HCT116 (cell line): ENCODE measurements around the gene SPPL2C. TPM values are rescaled to one million over a fixed set of nuclear protein-coding genes. Genes with fewer than 3 reads are reported as not detected.
A peak's percentile ranks its signal among the peaks of the same experiment; 100 is the strongest.

ENCODE experiments used
- ATAC-seq: fragments of 200-7000 bp; cut with Tn5 transposase; 2 replicates; pipeline ENCODE4 v1.9.1; 2020; ENCODE audit warnings: mild to moderate bottlenecking, moderate library complexity
- BruUV-seq: library from RNA; stranded (reverse); fragments of 400-500 nt; replicated peaks from 2 replicates; lab custom pipeline; 2021; lab: Mats Ljungman, UMichigan
- CTCF ChIA-PET: fragments of 300-600 bp; sonication (Branson Sonifier 250); formaldehyde crosslinking; loops from one replicate; lab custom pipeline; 2021; ENCODE audit warnings: antibody characterized with exemption; lab: Charles Lee
- POLR2A ChIA-PET: fragments of 300-600, 350-600 bp; sonication (Branson Sonifier 250); formaldehyde crosslinking; loops from one replicate; lab custom pipeline; 2021; ENCODE audit warnings: antibody characterized with exemption; lab: Charles Lee
- RAD21 ChIA-PET, 2 experiments: fragments of 300-600 bp; sonication (Branson Sonifier 250); formaldehyde crosslinking; loops; one replicate each; lab custom pipeline; 2023; ENCODE audit warnings: low total read pairs in 2 of 2; ENCODE audit not compliant: uncharacterized antibody in 2 of 2, unreplicated experiment in 2 of 2, low non-redundant PET in 1 of 2; lab: Charles Lee
- DNase-seq: peaks from one replicate; pipeline ENCODE4 v3.0.0-alpha.2; 2010; ENCODE audit warnings: low read depth, low spot score
- H2AFZ ChIP-seq: fragments of 200-600 bp; shearing (Covaris generic), sonication (generic); 2 replicates; pipeline ENCODE4 v1.6.1; 2017; ENCODE audit warnings: low read depth, mixed run types, mixed read lengths, antibody characterized with exemption, low read length; ENCODE audit not compliant: poor library complexity, severe bottlenecking
- H3K27ac ChIP-seq: 2 replicates; pipeline ENCODE4 v1.5.1; 2012; ENCODE audit warnings: low read depth, low read length
- H3K27me3 ChIP-seq: fragments of 200-600 bp; sonication (generic); 2 replicates; pipeline ENCODE4 v1.6.1; 2016; ENCODE audit warnings: mixed run types, low read length, mixed read lengths; ENCODE audit not compliant: insufficient read depth
- H3K36me3 ChIP-seq, 2 experiments: fragments of 200-500 bp in 1 of 2; fragments of 200-600 bp in 1 of 2; sonication (Bioruptor generic) in 1 of 2; sonication (generic) in 1 of 2; 2 replicates each; pipeline versions ENCODE4 v1.5.1 to v1.6.1; 2014 to 2016; ENCODE audit warnings: low read length in 2 of 2, inconsistent platforms in 1 of 2, mixed read lengths in 1 of 2, mixed run types in 1 of 2; ENCODE audit not compliant: insufficient read depth in 2 of 2, control insufficient read depth in 1 of 2
- H3K4me1 ChIP-seq, 2 experiments: fragments of 200-600 bp in 1 of 2; sonication (generic) in 1 of 2; 2 replicates each; pipeline versions ENCODE4 v1.5.1 to v1.6.1; 2012 to 2017; ENCODE audit warnings: low read length in 2 of 2, inconsistent platforms in 1 of 2, mild to moderate bottlenecking in 1 of 2, mixed read lengths in 1 of 2, mixed run types in 1 of 2, moderate library complexity in 1 of 2; ENCODE audit not compliant: insufficient read depth in 2 of 2, control insufficient read depth in 1 of 2
- H3K4me2 ChIP-seq: fragments of 200-600 bp; sonication (generic); 2 replicates; pipeline ENCODE4 v1.6.1; 2017; ENCODE audit warnings: mixed run types, low read length, mixed read lengths
- H3K4me3 ChIP-seq, 2 experiments: fragments of 200-600 bp in 1 of 2; sonication (generic) in 1 of 2; replicated peaks in 1 of 2; 2 replicates each; pipeline ENCODE4 v1.5.1; 2011 to 2016; ENCODE audit warnings: low read length in 2 of 2, control low read depth in 1 of 2, low read depth in 1 of 2, mild to moderate bottlenecking in 1 of 2, mixed read lengths in 1 of 2, mixed run types in 1 of 2
- H3K79me2 ChIP-seq: fragments of 200-600 bp; sonication (generic); 2 replicates; pipeline ENCODE4 v1.6.1; 2017; ENCODE audit warnings: mild to moderate bottlenecking, mixed run types, low read length, moderate library complexity, mixed read lengths; ENCODE audit not compliant: insufficient read depth
- H3K9ac ChIP-seq: fragments of 200-600 bp; sonication (generic); 2 replicates; pipeline ENCODE4 v1.6.1; 2016; ENCODE audit warnings: low read length, mixed read lengths
- H3K9me2 ChIP-seq: fragments of 200-600 bp; sonication (generic), shearing (Covaris generic); 2 replicates; pipeline ENCODE4 v1.6.1; 2017; ENCODE audit warnings: mixed run types, mild to moderate bottlenecking, moderate library complexity; ENCODE audit not compliant: insufficient read depth
- H3K9me3 ChIP-seq, 2 experiments: fragments of 200-500 bp in 1 of 2; fragments of 200-600 bp in 1 of 2; sonication (Bioruptor generic) in 1 of 2; sonication (generic) in 1 of 2; 2 replicates each; pipeline ENCODE4 v1.6.1; 2014 to 2017; ENCODE audit warnings: low read length in 2 of 2, mixed read lengths in 2 of 2, inconsistent platforms in 1 of 2, low read depth in 1 of 2, mild to moderate bottlenecking in 1 of 2, mixed run types in 1 of 2, moderate library complexity in 1 of 2; ENCODE audit not compliant: control insufficient read depth in 1 of 2, insufficient read depth in 1 of 2
- H4K20me1 ChIP-seq: fragments of 200-600 bp; sonication (generic), shearing (Covaris generic); 2 replicates; pipeline ENCODE4 v1.6.1; 2017; ENCODE audit warnings: mixed run types, mild to moderate bottlenecking, moderate library complexity; ENCODE audit not compliant: insufficient read depth
- ATF3 ChIP-seq: IDR thresholded peaks from 2 replicates; pipeline ENCODE4 v1.6.1; 2012
- CBX3 ChIP-seq: IDR thresholded peaks from 2 replicates; pipeline ENCODE4 v1.6.1; 2012; ENCODE audit warnings: low read depth
- CEBPB ChIP-seq: IDR thresholded peaks from 2 replicates; pipeline ENCODE4 v1.6.1; 2012; ENCODE audit warnings: low read depth
- EGR1 ChIP-seq: IDR thresholded peaks from 2 replicates; pipeline ENCODE4 v1.6.1; 2012; ENCODE audit warnings: low read depth
- FOSL1 ChIP-seq: IDR thresholded peaks from 2 replicates; pipeline ENCODE4 v1.6.1; 2012; ENCODE audit warnings: low read depth
- JUND ChIP-seq: IDR thresholded peaks from 2 replicates; pipeline ENCODE4 v1.6.1; 2012
- MAX ChIP-seq: IDR thresholded peaks from 2 replicates; pipeline ENCODE4 v1.6.1; 2012
- POLR2A ChIP-seq: IDR thresholded peaks from 2 replicates; pipeline ENCODE4 v1.7.0; 2011; ENCODE audit warnings: borderline replicate concordance; ENCODE audit not compliant: insufficient read depth, insufficient read length; ENCODE audit errors: extremely low read depth
- REST ChIP-seq: IDR thresholded peaks from 2 replicates; pipeline ENCODE4 v1.6.1; 2012; ENCODE audit warnings: low read depth
- SIN3A ChIP-seq: IDR thresholded peaks from 2 replicates; pipeline ENCODE4 v1.6.1; 2012; ENCODE audit warnings: low read depth
- SP1 ChIP-seq: IDR thresholded peaks from 2 replicates; pipeline ENCODE4 v1.6.1; 2012; ENCODE audit warnings: low read depth
- SRF ChIP-seq: IDR thresholded peaks from 2 replicates; pipeline ENCODE4 v1.6.1; 2012; ENCODE audit warnings: low read depth
- TCF7L2 ChIP-seq: IDR thresholded peaks from 2 replicates; pipeline ENCODE4 v1.7.0; 2011; ENCODE audit warnings: borderline replicate concordance, inconsistent platforms; ENCODE audit not compliant: insufficient read depth, insufficient read length; ENCODE audit errors: extremely low read depth
- YY1 ChIP-seq: IDR thresholded peaks from 2 replicates; pipeline ENCODE4 v1.6.1; 2011; ENCODE audit warnings: low read length, low read depth, moderate library complexity, mild to moderate bottlenecking; ENCODE audit not compliant: insufficient replicate concordance; ENCODE audit errors: extremely low read depth
- ZFX ChIP-seq: fragments of 450-650 bp; IDR thresholded peaks from 2 replicates; pipeline ENCODE4 v1.6.1; 2017
- intact Hi-C: fragments of 100-400 bp; cut with micrococcal nuclease; formaldehyde crosslinking; loops from 2 replicates; pipeline ENCODE4 v1.10.0; 2022
- total RNA-seq: library from RNA; stranded (reverse); gene quantifications from one replicate; pipeline ENCODE4 v1.2.1, GENCODE V29; 2021; ENCODE audit not compliant: unreplicated experiment

SPPL2C gene
- total RNA-seq, 1 experiment from 2014 or later = not detected

GRCh38 chr17:45867702-45868101 is 23.0 kb downstream of the SPPL2C start:
- ChIA-PET RAD21 (no interaction called here), POLR2A (no interaction called here), CTCF (no interaction called here)
- no TSS peak for BruUV-seq
- Histone ChIP-seq H3K4me1 (peaks cover 0 to 23% of the 10 kb centered on the region in 2 experiments; a peak in 2 of 4 replicates), H3K27ac (no peak overlapping the region), H3K36me3 (no peaks in the 10 kb centered on the region), H3K4me3 (no peak overlapping the region), H2AFZ (peak overlapping the region; percentile 64), H3K9me2 (no peaks in the 10 kb centered on the region), H3K4me2 (no peak overlapping the region), H3K79me2 (no peaks in the 10 kb centered on the region), H3K9me3 (no peaks in the 10 kb centered on the region), H4K20me1 (no peaks in the 10 kb centered on the region), H3K27me3 (peaks cover 28% of the 10 kb centered on the region; the same call in 1 of the 2 replicates), H3K9ac (no peak overlapping the region)
- intact Hi-C loops = no loop called here
- TF ChIP-seq ATF3 (no peak), MAX (peak; percentile 32; the same call in 1 of the 2 replicates)
- ATAC-seq = peak; percentile 75
- peak; percentile 31 for DNase-seq

GRCh38 chr17:45868276-45868675 is 23.6 kb downstream of the SPPL2C start:
- ChIA-PET POLR2A (no interaction called here), RAD21 (no interaction called here), CTCF (interaction anchor here (1.1 kb wide), 1 partner anchor 228 kb away, joined by 3 read pairs; no protein-coding TSS in a partner anchor)
- Histone ChIP-seq H3K9me2 (no peaks in the 10 kb centered on the region), H3K9ac (no peak overlapping the region), H3K9me3 (no peaks in the 10 kb centered on the region), H3K79me2 (no peaks in the 10 kb centered on the region), H3K4me2 (no peak overlapping the region), H3K36me3 (no peaks in the 10 kb centered on the region), H3K27me3 (peaks cover 22% of the 10 kb centered on the region; the same call in 1 of the 2 replicates), H4K20me1 (no peaks in the 10 kb centered on the region), H3K4me1 (peaks cover 0 to 23% of the 10 kb centered on the region in 2 experiments; a peak in 2 of 4 replicates), H3K27ac (no peak overlapping the region), H2AFZ (no peak overlapping the region), H3K4me3 (no peak overlapping the region)
- DNase-seq (no peak), ATAC-seq (0 out of 2 replicates have a peak, but pooled peaks have one; percentile 22)
- intact Hi-C loops = no loop called here
- TF ChIP-seq SRF (no peak), MAX (no peak), EGR1 (no peak), TCF7L2 (no peak), ZFX (no peak), FOSL1 (no peak), SP1 (no peak), POLR2A (no peak), JUND (no peak), REST (no peak), SIN3A (no peak), CBX3 (no peak), CEBPB (no peak), YY1 (no peak)
- no TSS peak for BruUV-seq
